Spleen (tissue), 7 donors: Measurements from ENCODE around the gene PHLDB2.

ENCODE experiments used
- CTCF ChIP-seq, 11 experiments: fragments of 200-600 bp in 7 of 11; fragments of 450-650 bp in 4 of 11; sonication (generic) in 4 of 11; IDR thresholded peaks in 8 of 11; conservative IDR thresholded peaks in 3 of 11; 1 replicate in 7 of 11; 2 replicates in 4 of 11; pipeline versions ENCODE4 v1.4.0 to v1.8.0; 2016 to 2021; ENCODE audit warnings: antibody characterized with exemption in 11 of 11, inconsistent platforms in 4 of 11, mild to moderate bottlenecking in 1 of 11
- POLR2A ChIP-seq, 3 donors: fragments of 450-650 bp; IDR thresholded peaks; one replicate each; pipeline ENCODE4 v1.5.1; 2017; ENCODE audit warnings: antibody characterized with exemption in 3 of 3, mild to moderate bottlenecking in 1 of 3
- POLR2AphosphoS5 ChIP-seq, 3 donors: sonication (generic); formaldehyde crosslinking; IDR thresholded peaks; one replicate each; pipeline ENCODE4 v1.5.1; 2017; ENCODE audit warnings: antibody characterized with exemption in 3 of 3
- donor health status: DM: no; HTN: no; CAD: no; lungs with moderate emphysema.
- donor health status: DM: no; HTN: no; CAD: no.
- donor health status: DM: no; HTN: no; CAD: no.

GRCh38 chr3:111831840-111832239 is 27.2 kb upstream of the PHLDB2 start:
- no peak for TF ChIP-seq CTCF (IDR thresholded peaks at IDR 0.05 in 8 of 11, conservative IDR thresholded peaks at IDR 0.05 in 3 of 11)
- TF ChIP-seq POLR2A (IDR thresholded peaks at IDR 0.05), result no peak
- TF ChIP-seq POLR2AphosphoS5 (IDR thresholded peaks at IDR 0.05), result no peak
